ENCODE measurements around the gene SMCO2.

DNA sequence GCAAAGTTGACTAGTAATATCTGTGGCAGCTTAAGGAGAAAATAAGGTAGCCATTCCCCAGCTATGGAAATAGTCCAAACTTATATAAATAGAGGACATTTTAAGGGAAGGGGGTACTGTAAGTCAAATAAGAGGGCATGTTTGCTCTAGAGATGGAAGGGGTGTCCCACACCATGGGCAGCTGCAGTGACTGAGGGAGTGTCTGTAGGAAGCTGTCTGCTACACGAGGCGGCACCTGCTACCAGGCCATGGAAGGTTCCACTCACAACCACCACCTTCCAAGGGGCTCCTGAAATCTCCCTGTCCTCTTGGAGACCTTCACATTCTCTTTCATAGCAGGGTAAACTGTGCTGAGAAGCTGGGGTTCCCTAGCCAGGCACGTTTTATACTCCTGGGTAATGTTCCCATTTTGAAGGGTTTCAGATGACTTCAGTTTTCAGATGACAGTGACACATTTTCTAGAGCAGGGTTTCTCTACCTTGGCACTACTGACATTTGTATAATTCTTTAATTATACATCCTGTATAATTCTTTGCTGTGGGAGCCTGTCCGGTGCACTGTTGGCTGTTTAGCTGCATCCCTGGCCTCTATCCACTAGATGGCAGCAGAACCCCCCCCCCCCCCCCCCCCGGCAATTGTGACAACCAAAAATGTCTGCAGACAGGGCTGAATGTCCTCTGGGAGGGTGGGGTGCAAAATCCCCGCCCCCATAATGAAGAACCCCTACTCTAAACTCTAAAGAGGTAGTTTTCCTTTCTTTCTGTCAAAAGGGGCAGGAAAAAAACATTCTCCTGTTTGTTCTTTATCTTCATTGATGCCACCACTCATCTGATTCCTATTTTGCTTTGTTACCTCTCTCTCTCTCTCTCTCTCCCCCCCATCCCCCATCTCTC, 11.6 kb upstream of the SMCO2 start:
- no peak for TF ChIP-seq ZNF232 (CRISPR knock-in tag; IDR thresholded peaks at IDR 0.05; ENCODE audit: borderline replicate concordance)
- TF ChIP-seq TFE3 (CRISPR knock-in tag; IDR thresholded peaks at IDR 0.05): no peak
- no peak for TF ChIP-seq FOSL1 (CRISPR knock-in tag; IDR thresholded peaks at IDR 0.05; ENCODE audit: borderline replicate concordance)
- TF ChIP-seq CTCF (CRISPR knock-in tag; IDR thresholded peaks at IDR 0.05): peak; percentile 39
- no peak for TF ChIP-seq DPF2 (CRISPR knock-in tag; IDR thresholded peaks at IDR 0.05; ENCODE audit: borderline replicate concordance, low read depth)

All from HepG2 (cell line).